ENCODE data around the gene CST5.
"Not testable (repeated sequence)": the region's sequence is repeated elsewhere in the genome, so short reads cannot be mapped to it uniquely, and the experiment has no call there.

Gene CST5

DNA sequence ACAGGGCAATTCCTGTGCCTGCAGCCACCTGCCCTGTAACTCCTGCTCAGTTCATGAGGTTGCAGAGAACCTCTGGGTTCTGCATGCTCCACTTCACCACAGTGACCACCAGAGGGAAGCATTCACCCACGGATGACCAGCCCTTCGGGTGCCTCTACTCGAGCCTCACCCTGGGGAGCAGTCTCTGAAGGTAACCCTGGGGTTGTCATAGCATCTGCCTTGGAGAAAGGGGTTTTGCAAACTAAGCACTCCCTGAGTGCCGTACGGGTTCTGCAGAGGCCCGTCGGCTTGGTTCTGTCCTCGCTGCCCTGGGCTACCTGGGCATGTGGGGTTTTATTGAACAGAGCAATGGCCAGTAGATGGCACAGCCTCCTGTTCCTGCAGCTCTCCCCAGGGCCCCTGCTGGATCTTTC is 10.2 kb upstream of the CST5 start:
- peak; percentile 27 for DNase-seq (ENCODE audit: low read depth)

DNA sequence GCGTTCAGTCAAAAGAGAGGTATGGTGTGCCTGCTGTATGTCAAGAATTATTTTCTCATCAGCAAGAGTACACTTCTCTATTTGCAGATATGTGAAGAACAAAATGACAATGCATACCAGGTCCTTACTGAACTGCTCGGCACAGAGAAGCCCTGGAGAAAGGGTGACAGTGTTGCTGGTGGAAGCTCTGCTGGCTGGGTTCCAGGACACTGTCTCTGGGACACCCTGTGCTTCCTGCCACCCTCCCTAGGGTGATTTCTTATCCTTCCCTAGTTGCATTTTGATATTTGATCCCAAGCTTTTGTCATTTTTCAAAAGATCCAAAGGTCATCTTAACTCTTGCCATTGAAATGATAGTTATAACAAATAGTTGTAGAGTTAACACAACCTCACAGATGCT is 8.3 kb upstream of the CST5 start:
- no peak for DNase-seq (ENCODE audit: low read depth)

DNA sequence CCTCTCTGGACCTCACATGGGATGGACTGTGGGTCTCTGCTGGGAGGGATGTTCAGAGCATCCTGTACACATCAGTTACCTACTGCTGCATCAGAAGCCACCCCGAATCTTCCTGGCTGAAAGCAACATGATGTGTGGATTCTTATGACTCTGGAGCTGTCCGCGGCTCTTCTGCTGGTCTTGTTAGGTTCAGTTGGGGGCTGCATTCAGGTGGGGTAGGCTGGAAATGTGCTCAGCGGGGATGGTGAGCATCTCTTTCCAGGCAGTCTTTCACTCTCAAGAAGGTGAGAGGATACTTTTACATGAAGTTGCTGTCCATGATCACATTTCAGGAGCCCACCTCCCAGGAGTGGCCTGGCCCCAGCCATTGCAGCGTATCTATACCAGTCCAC is 5.2 kb upstream of the CST5 start:
- no peak for DNase-seq (ENCODE audit: low read depth)

DNA sequence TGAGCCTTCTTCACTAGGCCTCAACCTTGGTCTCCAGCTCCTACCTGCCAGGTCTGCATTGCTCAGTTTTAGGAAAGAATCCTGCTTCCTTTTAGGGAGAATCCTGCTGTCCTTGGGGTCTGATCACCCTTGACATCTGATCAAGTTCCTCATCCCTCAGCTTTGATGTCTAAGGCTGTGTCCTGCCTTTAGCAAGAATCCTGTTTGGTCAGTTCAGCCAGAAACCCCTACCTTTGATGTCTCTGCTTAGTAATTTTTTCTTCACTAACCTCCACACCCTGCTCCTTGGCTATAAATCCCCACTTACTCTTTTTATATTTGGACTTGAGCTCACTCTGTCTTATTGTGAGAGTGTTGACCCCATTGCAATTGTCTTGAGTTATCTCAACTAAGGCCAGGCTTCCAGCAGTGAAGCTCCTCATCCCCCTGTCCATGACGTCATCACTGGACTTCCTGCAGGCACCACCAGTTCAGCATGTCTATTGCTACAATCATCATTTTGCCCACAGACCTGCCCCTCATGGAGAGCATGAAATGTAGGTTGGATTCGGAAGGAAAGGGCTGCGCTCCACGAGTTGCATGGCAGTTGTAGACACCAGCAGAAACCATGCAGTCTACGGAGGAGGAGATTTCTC is 4.7 kb upstream of the CST5 start:
- no peak for DNase-seq (ENCODE audit: low read depth)

DNA sequence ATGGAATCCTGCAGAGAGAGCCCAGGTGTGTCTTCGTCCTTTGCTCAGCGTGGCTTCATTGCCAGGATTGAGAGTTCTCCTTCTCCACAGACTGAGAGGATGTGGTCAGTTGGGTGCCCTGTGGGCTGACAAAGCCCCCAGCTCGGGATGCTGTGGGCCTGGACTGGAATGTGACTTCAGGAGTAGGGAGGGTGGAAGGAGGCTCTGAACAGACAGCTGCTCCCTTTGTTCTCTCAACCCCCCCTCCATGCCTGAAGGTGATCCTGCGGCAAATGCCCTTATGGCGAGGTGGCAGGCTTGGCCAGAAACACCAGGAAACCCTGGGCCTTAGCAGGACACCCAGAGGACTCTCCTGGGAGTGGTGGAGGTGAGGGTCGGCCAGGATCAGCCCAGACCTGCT is 1.8 kb upstream of the CST5 start:
- no peak for DNase-seq (ENCODE audit: low read depth)

DNA sequence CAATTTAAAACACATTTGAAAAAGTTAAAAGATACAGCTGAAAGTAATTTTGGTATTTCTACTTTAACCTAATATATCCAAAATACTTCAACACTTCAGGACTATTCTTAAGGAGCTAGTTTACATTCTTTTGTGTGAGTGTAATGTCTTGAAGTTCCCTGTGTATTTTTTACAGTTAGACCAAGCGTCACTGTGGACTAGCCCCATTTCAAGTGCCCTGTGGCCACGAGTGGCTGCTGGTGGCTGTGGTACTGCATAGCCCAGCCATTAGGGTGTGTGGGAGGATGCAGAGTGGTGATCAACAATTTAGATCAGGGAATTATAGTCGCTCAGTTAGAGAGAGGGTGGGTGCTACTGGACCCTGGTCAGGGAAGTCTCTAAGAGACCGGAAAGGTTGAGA is 869 bp upstream of the CST5 start:
- DNase-seq (ENCODE audit: low read depth), result no peak

DNA sequence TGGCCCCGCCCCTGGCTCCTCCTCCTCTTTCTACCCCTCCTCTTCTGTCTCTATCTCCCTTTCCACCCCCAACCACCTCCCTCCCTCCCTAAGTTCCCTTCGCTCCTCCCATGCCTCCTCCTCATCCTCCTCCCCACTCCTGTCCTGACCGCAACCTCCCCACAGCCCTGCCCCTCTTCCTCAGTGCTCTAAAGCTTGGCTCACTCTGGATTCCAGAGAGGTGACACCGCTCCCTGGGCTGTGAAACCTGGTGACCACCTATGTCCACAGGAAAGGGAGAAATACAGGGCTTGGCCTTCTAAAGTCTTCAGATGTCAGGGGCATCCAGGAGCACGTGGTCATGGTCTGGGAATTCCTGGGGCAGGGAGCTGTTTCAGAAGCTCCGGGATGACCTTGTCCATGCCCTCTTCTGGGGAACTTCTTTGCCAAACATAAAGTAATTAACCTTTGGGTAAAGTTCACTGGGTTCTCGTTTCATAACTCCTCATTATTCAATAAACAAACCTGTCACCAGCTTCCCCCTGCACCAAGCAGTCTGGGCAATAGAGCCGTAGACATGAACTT is 345 bp upstream of the CST5 start:
- no peak for DNase-seq (ENCODE audit: low read depth)

DNA sequence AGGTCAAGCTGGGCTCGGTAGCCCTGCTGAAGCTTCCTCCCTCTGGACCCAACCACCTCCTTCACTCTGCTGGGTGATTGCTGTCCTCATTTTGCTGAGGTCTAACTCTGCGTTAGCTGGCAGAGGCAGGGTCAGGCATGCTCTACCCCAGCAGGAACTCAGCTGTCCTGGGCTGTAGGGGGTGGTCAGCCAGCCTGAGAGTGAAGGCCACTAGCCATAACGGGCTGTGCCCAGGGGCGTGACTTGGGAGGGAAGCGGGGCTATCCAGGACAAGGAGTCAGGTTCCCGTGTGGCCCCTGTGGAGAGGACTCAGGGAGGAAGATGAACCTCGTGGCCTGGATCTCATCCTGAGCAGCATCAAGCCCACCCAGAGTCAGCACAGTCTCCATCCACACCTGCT is 761 bp downstream of the CST5 start:
- no peak for DNase-seq (ENCODE audit: low read depth)

DNA sequence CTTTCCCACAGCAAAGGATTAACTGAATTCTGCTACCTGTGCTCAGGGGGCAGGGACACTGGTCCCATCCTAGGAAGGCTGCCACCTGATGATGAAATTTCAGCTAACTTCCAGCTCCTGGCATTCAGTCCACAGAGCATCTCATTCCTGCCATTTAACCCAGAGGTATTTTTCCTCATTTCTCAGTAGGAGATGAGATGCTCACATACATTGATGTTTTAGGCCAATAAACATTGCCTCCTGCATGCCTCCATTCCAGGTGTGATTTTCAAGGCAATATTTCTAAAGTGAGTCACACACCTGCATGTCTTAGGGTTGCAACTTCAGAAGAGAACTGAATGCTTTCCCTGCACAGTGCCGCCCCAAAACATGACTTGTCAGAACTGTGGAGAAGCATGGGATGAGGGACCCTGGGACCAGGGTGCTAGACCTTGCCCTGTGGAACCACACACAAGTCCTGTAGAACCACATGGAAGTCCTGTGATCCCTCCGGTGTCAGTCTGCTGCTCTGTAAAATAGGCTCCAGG is 1.5 kb downstream of the CST5 start:
- DNase-seq (ENCODE audit: low read depth), result not testable (repeated sequence)

DNA sequence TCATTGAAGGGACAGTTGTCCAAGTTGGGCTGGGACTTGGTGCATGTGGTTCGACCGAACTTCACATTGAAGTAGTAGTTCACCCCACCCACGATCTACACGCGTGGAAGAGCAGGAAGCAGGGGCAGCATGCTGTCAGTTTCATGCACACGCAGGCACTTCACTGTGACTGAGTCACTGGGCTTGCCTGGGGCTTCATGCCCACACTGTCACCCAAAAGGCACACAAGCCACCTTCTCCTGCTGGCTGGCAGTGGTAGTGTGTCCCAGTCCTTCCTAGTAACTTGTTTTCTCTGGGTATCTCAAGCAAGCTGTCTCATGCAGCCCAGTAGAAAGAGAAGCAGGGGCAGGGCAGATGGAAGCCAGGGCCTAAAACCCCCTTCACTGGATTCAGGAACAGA is 2.0 kb downstream of the CST5 start:
- DNase-seq (ENCODE audit: low read depth), result no peak

DNA sequence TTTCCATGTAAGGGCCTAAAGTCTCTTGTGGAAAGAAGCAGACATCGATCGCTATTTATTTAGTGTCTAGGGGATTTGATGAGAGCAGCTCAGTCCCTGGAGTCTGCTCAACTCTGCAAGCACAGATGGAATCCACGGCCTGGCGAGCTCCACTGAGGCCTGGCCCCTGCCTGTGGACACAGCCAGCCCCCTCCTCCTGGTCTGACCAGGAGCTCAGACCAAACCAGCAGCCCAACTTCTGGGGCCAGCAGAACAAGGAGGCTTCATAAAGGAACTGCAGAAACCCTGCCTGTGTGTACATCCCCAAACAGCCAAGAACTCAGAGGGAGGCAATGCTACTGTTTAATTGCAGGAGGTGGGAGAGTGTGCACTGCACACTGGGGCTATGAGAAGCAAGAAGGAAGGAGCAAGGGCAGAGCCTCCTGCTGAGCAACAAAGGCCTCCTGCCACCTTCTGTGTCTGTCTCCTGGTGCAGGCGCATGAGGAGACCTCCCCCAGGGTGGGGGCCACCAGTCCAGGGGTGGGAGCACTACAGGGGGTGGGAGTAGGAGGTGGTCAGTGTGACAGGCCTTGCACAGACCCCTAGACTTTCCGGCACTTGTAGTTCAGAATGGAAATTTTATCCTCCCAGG is 3.8 kb downstream of the CST5 start:
- no peak for DNase-seq (ENCODE audit: low read depth)

DNA sequence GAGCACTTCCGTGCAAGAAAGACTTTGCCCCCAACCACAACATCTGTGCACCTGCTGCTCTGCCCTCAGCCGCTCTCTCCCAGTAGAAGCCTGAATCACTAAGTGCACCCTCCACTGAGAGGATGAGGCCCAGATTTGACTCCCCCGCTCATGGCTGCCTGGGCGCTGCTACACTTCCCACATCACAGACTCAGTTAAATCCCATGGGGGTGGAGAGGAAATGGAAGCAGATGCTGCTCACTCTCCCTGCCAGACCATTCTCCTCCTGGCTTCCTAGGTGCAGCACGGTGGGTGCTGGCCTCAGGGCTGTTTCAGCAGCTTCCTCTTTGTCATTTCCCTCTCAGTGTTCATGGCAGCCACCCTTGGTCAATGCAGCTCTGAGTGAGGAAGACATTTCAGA is 4.8 kb downstream of the CST5 start:
- DNase-seq (ENCODE audit: low read depth), result no peak

DNA sequence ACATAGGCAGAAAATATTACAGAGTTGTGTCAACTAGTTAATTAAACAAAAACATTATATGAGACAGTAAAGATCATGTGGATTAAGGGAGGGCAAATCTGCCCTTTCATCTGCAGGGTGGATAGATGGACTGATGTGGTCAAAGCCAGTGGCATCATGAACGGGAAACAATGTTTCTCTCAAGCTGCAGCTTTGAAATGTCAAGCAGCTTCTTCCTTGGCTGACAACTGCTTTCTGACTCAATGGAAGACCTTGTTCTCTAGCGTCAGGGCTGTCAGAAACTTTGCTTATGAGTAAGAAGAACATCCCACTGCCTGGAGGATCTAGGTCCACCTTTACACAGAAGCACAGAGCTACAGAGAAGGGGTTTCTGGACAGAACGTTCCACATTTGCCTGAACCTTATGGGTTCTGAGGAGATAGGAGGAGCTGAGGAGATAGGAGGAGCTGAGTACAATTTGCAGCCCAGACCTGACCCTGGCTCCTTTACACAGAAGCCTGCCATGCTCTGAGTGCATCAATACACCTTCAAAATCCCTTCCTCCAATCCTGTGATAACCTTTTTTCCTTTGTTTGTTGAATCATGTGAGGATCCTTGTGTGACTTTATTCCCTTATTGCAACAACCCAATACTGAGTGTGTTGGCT is 6.1 kb downstream of the CST5 start:
- no peak for DNase-seq (ENCODE audit: low read depth)

DNA sequence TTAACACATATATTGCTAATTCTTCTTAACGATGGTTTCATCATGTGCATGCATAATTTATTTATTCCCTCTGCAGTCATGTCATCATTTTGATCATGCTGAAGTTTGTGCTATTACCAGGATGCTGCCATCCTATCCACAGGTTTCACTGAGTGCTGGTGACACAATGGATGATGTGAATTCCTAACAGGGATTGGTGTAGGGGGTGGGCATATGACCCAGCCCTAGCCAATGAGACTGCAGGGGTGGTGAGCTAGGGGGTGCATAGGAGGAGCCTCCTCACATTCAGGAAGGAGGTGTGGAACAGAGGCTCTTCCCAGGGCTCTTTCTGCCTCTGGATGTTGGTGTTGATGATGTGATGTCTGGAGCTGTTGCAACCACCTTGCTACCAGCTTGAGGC is 7.5 kb downstream of the CST5 start:
- DNase-seq (ENCODE audit: low read depth), result no peak

DNA sequence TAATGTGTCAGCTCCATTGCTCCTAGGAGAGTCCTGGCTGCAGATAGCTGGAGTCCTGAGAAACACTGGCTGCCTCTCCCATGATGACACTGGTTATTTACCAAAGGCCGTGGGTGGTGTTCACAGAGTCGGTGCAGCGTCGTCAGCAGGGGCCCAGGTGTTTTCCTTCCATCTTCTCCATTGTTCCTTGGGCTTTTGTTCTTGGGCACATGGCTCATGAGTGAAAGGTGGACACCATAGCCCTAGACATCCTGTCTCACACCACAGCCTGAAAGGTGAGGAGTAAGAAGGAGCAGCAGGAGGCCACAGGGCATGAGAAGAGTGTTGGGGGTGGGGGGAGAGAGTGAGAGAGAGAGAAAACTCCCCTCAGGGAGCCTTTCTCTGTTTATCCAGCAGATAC is 9.1 kb downstream of the CST5 start:
- DNase-seq (ENCODE audit: low read depth), result no peak

DNA sequence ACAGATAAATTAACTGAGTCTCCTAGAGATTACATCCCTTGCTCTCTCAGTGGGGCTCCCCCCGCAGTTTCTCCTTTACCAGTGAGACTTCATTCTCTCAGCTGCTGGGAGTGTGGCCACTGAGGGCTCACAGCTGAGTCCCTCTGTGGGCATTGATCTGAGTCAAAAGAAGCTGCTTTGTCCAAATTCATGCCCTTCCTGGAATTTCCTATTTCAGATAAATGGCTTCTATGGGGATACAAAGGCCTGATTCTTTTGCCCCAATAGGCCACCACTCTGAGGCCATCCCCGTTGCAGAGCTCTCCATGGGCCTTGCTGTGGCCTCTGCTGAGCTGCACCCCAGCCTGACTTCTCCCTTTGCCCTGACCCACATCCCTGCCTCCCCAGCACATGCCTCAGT is 10.0 kb downstream of the CST5 start:
- no peak for DNase-seq (ENCODE audit: low read depth)

DNA sequence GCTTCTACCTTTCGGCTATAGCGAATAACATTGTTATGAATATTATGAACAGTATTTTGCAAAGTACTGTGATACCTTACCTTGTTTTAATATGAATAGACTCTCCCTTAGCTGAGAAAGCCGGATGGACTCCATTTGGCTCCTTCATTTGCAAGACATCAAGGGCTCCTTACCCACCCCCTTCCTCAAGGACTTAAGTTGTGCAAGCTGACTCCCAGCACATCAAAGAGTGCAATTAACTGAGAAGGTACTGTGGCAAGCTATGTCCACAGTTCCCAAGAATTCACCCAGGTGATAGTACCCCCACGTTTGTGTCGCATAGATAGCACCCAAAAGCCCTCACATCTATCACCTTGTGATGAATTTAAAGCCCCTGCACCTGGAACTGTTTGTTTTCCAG is 11.2 kb downstream of the CST5 start:
- DNase-seq (ENCODE audit: low read depth), result no peak

DNA sequence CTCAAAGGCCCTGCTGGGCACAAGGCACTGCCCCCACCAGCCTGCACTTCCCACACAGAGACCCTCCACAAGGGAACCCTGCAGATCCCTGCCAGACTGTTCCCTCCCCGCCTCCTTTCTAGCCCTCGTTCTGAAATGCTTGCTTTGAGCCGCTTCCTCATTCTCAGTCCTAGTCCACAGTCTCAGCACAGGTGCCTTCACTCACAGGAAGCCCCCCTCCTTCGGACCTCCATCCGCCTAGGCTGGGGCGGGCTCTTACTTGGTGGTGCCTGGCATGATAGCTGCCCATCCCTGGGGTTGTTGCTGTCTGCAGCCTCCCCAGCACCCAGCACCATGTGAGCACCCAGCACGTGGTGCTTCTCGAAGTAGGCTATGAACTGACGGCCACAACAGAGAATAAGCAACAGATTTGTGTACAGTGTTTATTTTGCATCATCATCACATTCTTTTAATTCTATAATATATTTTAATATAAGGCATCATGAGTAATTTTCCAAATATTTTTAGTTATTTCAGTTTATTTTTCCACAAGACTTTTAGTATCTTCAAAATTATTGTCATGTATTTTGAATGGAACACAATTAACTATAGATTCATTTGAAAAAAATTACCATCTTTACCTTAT is 12.3 kb downstream of the CST5 start:
- no peak for DNase-seq (ENCODE audit: low read depth)

DNA sequence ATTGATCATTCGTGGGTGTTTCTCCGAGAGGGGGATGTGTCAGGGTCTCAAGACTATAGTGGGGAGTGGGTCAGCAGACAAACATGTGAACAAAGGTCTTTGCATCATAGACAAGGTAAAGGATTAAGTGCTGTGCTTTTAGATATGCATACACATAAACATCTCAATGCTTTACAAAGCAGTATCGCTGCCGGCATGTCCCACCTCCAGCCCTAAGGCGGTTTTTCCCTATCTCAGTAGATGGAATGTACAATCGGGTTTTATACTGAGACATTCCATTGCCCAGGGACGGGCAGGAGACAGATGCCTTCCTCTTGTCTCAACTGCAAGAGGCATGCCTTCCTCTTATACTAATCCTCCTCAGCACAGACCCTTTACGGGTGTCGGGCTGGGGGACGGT is 18.8 kb downstream of the CST5 start:
- not testable (repeated sequence) for DNase-seq (ENCODE audit: low read depth)

DNA sequence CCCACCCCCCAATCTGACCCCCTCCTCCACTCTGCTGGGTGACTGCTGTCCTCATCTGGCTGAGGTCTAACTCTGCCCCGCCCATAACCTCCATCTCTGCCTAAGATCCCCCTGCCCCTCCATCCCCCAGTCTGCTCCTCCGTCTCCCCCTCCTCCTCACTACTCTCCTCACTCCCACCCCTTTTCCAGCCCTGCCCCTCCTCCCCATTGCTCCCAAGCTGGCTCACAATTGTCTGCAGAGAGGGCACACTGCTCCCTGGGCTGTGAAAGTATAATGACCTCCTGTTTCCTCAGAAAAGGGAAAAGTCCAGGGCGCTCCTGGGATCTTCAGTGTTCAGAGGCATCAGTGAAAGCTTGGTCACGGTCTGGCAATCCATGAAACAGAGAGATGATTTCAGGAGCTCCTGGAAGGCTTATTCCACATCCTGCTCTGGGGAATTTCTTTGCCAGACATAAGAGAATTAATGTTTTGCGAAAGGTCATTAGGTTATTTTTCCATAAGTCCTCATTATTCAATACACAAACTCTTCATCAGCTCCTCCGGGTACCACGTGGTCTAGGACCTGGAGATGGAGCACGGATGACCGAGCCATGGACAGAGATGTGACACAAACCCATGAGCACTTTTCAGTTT is 21.5 kb downstream of the CST5 start:
- DNase-seq (ENCODE audit: low read depth), result no peak

DNA sequence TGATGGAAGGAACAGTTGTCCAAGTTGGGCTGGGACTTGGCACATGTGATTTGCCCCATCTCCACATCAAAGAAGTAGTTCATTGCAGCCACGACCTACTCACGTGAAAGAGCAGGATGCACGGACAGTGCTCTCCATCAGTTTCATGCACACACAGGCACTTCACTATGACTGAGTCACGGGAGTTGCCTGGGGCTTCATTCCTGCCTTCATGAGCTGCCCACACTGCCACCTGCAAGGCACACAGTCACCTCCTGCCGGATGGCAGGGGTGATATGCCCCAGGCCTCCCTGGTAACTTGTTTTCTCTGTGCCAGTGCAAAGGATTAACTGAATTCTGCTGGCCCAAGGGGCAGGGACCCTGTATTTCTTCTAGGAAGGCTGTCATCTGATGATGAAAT is 22.8 kb downstream of the CST5 start:
- DNase-seq (ENCODE audit: low read depth), result no peak

DNA sequence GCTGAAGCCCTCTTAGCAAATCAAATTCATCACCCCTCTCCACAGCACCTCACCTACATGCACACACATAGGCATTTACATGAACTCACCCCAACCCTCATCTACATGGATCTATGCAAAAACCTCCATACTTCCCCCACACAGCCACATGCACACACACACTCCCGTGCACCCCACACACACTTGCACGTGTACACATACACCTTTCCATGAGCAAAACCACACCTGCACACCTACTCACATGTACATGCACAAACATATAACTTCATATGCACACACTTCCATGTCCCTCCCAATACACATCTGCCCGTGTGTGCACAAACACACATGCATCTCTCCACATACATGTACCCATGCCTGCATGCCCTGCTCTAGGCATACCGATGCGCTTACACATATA is 23.3 kb downstream of the CST5 start:
- no peak for DNase-seq (ENCODE audit: low read depth)

Data from activated gamma-delta T cell treated with anti-CD3 and anti-CD28 coated beads, Interleukin-2, amount 50 U/mL, for 16 hours (primary cell).